AG10803 (cell line): Measurements from ENCODE around the gene CTDNEP1.
"Not testable (repeated sequence)": the region's sequence is repeated elsewhere in the genome, so short reads cannot be mapped to it uniquely, and the experiment has no call there.

ENCODE experiments used
- DNase-seq: peaks from one replicate; pipeline ENCODE4 v3.0.0; 2010; ENCODE audit warnings: low read depth
- H3K4me3 ChIP-seq: 2 replicates; pipeline ENCODE4 v1.5.1; 2011; ENCODE audit warnings: mild to moderate bottlenecking, low read length, control low read depth
- CTCF ChIP-seq: conservative IDR thresholded peaks from 2 replicates; pipeline ENCODE4 v1.5.1; 2011; ENCODE audit warnings: mild to moderate bottlenecking, low read length, control low read depth, inconsistent platforms

The CTDNEP1 gene

GRCh38 chr17:7252176-7253043 lies 876 bp upstream of the CTDNEP1 start, which contains the start of gene ELP5:
ELP5 (plus strand) TSS chr17:7252215; CDS start chr17:7252551, 336 bp downstream.
- TF ChIP-seq CTCF: peak; percentile 15
- peak within 1 kb of the TSS; percentile 89 for H3K4me3 ChIP-seq
- DNase-seq: peak; percentile 94

- no peak for TF ChIP-seq CTCF
- no peak for DNase-seq
- peak overlapping the region; percentile 77 for H3K4me3 ChIP-seq
Observed at GRCh38 chr17:7250695-7251627, 573 bp downstream of the CTDNEP1 start.

- no peak for TF ChIP-seq CTCF
- DNase-seq: no peak
- H3K4me3 ChIP-seq: peak overlapping the region; percentile 77
Observed at GRCh38 chr17:7249830-7250229, 1.7 kb downstream of the CTDNEP1 start.

- no peak for TF ChIP-seq CTCF
- no peak overlapping the region for H3K4me3 ChIP-seq
Observed at GRCh38 chr17:7249214-7249613, 2.3 kb downstream of the CTDNEP1 start.

GRCh38 chr17:7248796-7249195 lies 2.7 kb downstream of the CTDNEP1 start:
- H3K4me3 ChIP-seq: no peak overlapping the region
- TF ChIP-seq CTCF: no peak
- DNase-seq: no peak

More at GRCh38 chr17:7249214-7249613, 2.3 kb downstream of the CTDNEP1 start:
- no peak for DNase-seq

- H3K4me3 ChIP-seq: no peak overlapping the region
- no peak for DNase-seq
- no peak for TF ChIP-seq CTCF
Observed at GRCh38 chr17:7246779-7247178, 4.8 kb downstream of the CTDNEP1 start.

- H3K4me3 ChIP-seq, DNase-seq: not testable (repeated sequence)
Observed at GRCh38 chr17:7243838-7244237, 7.7 kb downstream of the CTDNEP1 start.
